ENCODE measurements around the gene SIRT4. TPM values are rescaled to one million over a fixed set of nuclear protein-coding genes. Genes with fewer than 3 reads are reported as not detected.

The SIRT4 gene
- total RNA-seq, 1 experiment from 2014 or later, result 1.5 TPM

DNA sequence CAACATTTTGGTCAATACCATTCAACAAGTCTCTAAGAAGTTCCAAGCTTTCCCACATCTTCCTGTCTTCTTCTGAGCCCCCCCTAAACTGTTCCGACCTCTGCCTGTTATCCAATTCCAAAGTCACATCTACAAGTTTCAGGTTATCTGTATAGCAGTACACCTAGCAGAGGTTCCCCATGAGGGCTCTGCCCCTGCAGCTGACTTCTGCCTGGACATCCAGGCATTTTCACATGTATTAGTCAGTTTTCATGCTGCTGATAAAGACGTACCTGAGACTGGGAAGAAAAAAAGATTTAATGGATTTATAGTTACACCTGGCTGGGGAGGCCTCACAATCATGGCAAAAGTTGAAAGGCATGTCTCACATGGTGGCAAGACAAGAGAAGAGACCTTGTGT, 35.6 kb downstream of the SIRT4 start:
- in situ Hi-C loops (cut with HindIII; ENCODE audit: low pct_unique_long_range_greater_than_20kb, low sequenced_read_pairs) (no loop called here), intact Hi-C loops (cut with micrococcal nuclease; ENCODE audit: unreplicated experiment) (no loop called here)
- Histone ChIP-seq H3K36me3 (ENCODE audit: control insufficient read depth, insufficient read depth, low read length) (no peaks in the 10 kb centered on the region), H3K4me1 (ENCODE audit: control insufficient read depth, insufficient read depth, low read length) (no peaks in the 10 kb centered on the region), H3K4me3 (ENCODE audit: low read depth in 2 of 2, low read length in 2 of 2) (no peak overlapping the region), H3K27me3 (ENCODE audit: control insufficient read depth, insufficient read depth, low read length) (no peaks in the 10 kb centered on the region), H3K9me3 (ENCODE audit: control insufficient read depth, insufficient read depth, low read depth, low read length) (no peaks in the 10 kb centered on the region), H3K27ac (ENCODE audit: low read length) (no peak overlapping the region)
- ATAC-seq, result no peak
- no peak for DNase-seq (ENCODE audit: low read depth, low spot score)
- POLR2A ChIA-PET, result interaction anchor here (0.5 kb wide), 1 partner anchor 14 kb away, joined by 8 read pairs; no protein-coding TSS in a partner anchor
- TF ChIP-seq, protein P1, sequence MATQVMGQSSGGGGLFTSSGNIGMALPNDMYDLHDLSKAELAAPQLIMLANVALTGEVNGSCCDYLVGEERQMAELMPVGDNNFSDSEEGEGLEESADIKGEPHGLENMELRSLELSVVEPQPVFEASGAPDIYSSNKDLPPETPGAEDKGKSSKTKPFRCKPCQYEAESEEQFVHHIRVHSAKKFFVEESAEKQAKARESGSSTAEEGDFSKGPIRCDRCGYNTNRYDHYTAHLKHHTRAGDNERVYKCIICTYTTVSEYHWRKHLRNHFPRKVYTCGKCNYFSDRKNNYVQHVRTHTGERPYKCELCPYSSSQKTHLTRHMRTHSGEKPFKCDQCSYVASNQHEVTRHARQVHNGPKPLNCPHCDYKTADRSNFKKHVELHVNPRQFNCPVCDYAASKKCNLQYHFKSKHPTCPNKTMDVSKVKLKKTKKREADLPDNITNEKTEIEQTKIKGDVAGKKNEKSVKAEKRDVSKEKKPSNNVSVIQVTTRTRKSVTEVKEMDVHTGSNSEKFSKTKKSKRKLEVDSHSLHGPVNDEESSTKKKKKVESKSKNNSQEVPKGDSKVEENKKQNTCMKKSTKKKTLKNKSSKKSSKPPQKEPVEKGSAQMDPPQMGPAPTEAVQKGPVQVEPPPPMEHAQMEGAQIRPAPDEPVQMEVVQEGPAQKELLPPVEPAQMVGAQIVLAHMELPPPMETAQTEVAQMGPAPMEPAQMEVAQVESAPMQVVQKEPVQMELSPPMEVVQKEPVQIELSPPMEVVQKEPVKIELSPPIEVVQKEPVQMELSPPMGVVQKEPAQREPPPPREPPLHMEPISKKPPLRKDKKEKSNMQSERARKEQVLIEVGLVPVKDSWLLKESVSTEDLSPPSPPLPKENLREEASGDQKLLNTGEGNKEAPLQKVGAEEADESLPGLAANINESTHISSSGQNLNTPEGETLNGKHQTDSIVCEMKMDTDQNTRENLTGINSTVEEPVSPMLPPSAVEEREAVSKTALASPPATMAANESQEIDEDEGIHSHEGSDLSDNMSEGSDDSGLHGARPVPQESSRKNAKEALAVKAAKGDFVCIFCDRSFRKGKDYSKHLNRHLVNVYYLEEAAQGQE (IDR thresholded peaks at IDR 0.05; ENCODE audit: insufficient read depth in 1 of 2, low read depth in 2 of 2, low read length in 1 of 2), result no peak
- TF ChIP-seq POLR2AphosphoS5 (IDR thresholded peaks at IDR 0.05; ENCODE audit: low read depth, low read length) (no peak), SIN3A (IDR thresholded peaks at IDR 0.05; ENCODE audit: borderline replicate concordance, insufficient read depth, low read depth, low read length) (no peak), TCF7L2 (IDR thresholded peaks at IDR 0.05; ENCODE audit: low read depth, low read length) (no peak)
- TF ChIP-seq, protein P2, sequence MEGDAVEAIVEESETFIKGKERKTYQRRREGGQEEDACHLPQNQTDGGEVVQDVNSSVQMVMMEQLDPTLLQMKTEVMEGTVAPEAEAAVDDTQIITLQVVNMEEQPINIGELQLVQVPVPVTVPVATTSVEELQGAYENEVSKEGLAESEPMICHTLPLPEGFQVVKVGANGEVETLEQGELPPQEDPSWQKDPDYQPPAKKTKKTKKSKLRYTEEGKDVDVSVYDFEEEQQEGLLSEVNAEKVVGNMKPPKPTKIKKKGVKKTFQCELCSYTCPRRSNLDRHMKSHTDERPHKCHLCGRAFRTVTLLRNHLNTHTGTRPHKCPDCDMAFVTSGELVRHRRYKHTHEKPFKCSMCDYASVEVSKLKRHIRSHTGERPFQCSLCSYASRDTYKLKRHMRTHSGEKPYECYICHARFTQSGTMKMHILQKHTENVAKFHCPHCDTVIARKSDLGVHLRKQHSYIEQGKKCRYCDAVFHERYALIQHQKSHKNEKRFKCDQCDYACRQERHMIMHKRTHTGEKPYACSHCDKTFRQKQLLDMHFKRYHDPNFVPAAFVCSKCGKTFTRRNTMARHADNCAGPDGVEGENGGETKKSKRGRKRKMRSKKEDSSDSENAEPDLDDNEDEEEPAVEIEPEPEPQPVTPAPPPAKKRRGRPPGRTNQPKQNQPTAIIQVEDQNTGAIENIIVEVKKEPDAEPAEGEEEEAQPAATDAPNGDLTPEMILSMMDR (IDR thresholded peaks at IDR 0.05), result no peak
- no TSS peak for BruUV-seq (replicated peaks)
- CTCF ChIA-PET, result no interaction called here

DNA sequence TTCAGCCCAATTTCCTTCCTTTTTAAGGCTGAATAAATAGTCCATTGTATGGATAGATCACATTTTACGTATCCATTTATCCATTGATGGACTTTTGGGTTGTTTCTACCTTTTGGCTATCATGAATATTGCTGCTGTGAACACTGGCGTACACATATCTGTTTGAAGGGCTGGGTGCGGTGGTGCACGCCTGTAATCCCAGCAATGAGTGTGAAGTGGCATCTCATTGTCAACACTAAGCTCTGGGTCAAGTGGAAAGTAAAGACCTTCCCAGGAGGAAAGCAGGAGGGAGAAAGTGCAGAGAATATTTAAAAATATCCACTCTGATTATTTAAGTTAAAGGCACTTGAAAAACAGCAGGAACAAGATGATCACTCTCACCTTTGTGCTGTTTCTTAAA, 37.1 kb downstream of the SIRT4 start:
- no peaks in the 10 kb centered on the region for H3K27me3 ChIP-seq (ENCODE audit: control insufficient read depth, insufficient read depth, low read length)
- no peak overlapping the region for H3K4me3 ChIP-seq (ENCODE audit: low read depth in 2 of 2, low read length in 2 of 2)
- TF ChIP-seq, protein P2 (IDR thresholded peaks at IDR 0.05), result no peak
- TF ChIP-seq, protein P1 (IDR thresholded peaks at IDR 0.05; ENCODE audit: insufficient read depth in 1 of 2, low read depth in 2 of 2, low read length in 1 of 2), result no peak
- TF ChIP-seq TCF7L2 (IDR thresholded peaks at IDR 0.05; ENCODE audit: low read depth, low read length) (no peak), SIN3A (IDR thresholded peaks at IDR 0.05; ENCODE audit: borderline replicate concordance, insufficient read depth, low read depth, low read length) (no peak)
- no peaks in the 10 kb centered on the region for H3K9me3 ChIP-seq (ENCODE audit: control insufficient read depth, insufficient read depth, low read depth, low read length)
- no peak overlapping the region for H3K27ac ChIP-seq (ENCODE audit: low read length)
- H3K36me3 ChIP-seq (ENCODE audit: control insufficient read depth, insufficient read depth, low read length), result no peaks in the 10 kb centered on the region
- POLR2A ChIA-PET, result no interaction called here
- no peak for DNase-seq (ENCODE audit: low read depth, low spot score)
- CTCF ChIA-PET, result interaction anchor here (0.7 kb wide), 1 partner anchor 33 kb away, joined by 5 read pairs; no protein-coding TSS in a partner anchor
- intact Hi-C loops (cut with micrococcal nuclease; ENCODE audit: unreplicated experiment), result no loop called here
- no TSS peak for BruUV-seq (replicated peaks)
- in situ Hi-C loops (cut with HindIII; ENCODE audit: low pct_unique_long_range_greater_than_20kb, low sequenced_read_pairs), result no loop called here
- no peak for ATAC-seq
- no peaks in the 10 kb centered on the region for H3K4me1 ChIP-seq (ENCODE audit: control insufficient read depth, insufficient read depth, low read length)
